DOHH2 (cell line): Measurements from ENCODE around the gene TEX264.

ENCODE experiments used
- H3F3A ChIP-seq: fragments of 200-600 bp; sonication (generic), shearing (Covaris generic); 2 replicates; pipeline ENCODE4 v1.6.0; 2016; ENCODE audit warnings: antibody characterized with exemption, mild to moderate bottlenecking; ENCODE audit not compliant: control insufficient read depth, insufficient read depth
- H3K27ac ChIP-seq: fragments of 200-600 bp; sonication (generic); 2 replicates; pipeline ENCODE4 v1.5.1; 2014; ENCODE audit warnings: low read depth, mild to moderate bottlenecking, low read length, moderate library complexity
- H3K27me3 ChIP-seq: fragments of 200-600 bp; sonication (generic); 2 replicates; pipeline ENCODE4 v1.6.1; 2014; ENCODE audit warnings: mild to moderate bottlenecking, low read length, mixed read lengths; ENCODE audit not compliant: control insufficient read depth
- H3K36me3 ChIP-seq: fragments of 200-600 bp; sonication (generic); 2 replicates; pipeline ENCODE4 v1.6.1; 2014; ENCODE audit warnings: mild to moderate bottlenecking, low read length, moderate library complexity, mixed read lengths; ENCODE audit not compliant: control insufficient read depth
- H3K4me1 ChIP-seq: fragments of 200-600 bp; sonication (generic); 2 replicates; pipeline ENCODE4 v1.6.1; 2014; ENCODE audit warnings: mild to moderate bottlenecking, low read length, mixed read lengths; ENCODE audit not compliant: control insufficient read depth
- H3K4me2 ChIP-seq: fragments of 200-600 bp; sonication (generic); 2 replicates; pipeline ENCODE4 v1.6.0; 2014; ENCODE audit warnings: mild to moderate bottlenecking, low read length, moderate library complexity
- H3K4me3 ChIP-seq: fragments of 200-600 bp; sonication (generic); 2 replicates; pipeline ENCODE4 v1.5.1; 2014; ENCODE audit warnings: mild to moderate bottlenecking, low read length, mixed read lengths
- H3K79me2 ChIP-seq: fragments of 200-600 bp; sonication (generic); 2 replicates; pipeline ENCODE4 v1.6.1; 2014; ENCODE audit warnings: mild to moderate bottlenecking, low read length, mixed read lengths; ENCODE audit not compliant: control insufficient read depth
- H3K9me2 ChIP-seq: fragments of 200-600 bp; sonication (generic); replicated peaks from 2 replicates; pipeline ENCODE4 v1.6.1; 2014; ENCODE audit warnings: mild to moderate bottlenecking, low read length, mixed read lengths; ENCODE audit not compliant: control insufficient read depth
- H3K9me3 ChIP-seq: fragments of 200-600 bp; sonication (generic); 2 replicates; pipeline ENCODE4 v1.6.1; 2014; ENCODE audit warnings: antibody characterized with exemption, low read length, mixed read lengths; ENCODE audit not compliant: control insufficient read depth, insufficient read depth
- H4K20me1 ChIP-seq: fragments of 200-600 bp; sonication (generic); 2 replicates; pipeline ENCODE4 v1.6.0; 2014; ENCODE audit warnings: low read depth, mild to moderate bottlenecking, antibody characterized with exemption, low read length, moderate library complexity; ENCODE audit not compliant: control insufficient read depth, insufficient read depth
- EZH2phosphoT487 ChIP-seq: fragments of 200-600 bp; sonication (generic); IDR thresholded peaks from 2 replicates; pipeline ENCODE4 v1.6.1; 2017; ENCODE audit warnings: borderline replicate concordance, mild to moderate bottlenecking, antibody characterized with exemption, low read length, moderate library complexity, mixed read lengths
- TF ChIP-seq, protein P1 (sequence below): fragments of 200-600 bp; sonication (generic); IDR thresholded peaks from one replicate; pipeline ENCODE4 v1.5.1; 2014; ENCODE audit warnings: antibody characterized with exemption, mild to moderate bottlenecking, low read depth, low read length; ENCODE audit not compliant: poor library complexity, severe bottlenecking

Gene TEX264

DNA sequence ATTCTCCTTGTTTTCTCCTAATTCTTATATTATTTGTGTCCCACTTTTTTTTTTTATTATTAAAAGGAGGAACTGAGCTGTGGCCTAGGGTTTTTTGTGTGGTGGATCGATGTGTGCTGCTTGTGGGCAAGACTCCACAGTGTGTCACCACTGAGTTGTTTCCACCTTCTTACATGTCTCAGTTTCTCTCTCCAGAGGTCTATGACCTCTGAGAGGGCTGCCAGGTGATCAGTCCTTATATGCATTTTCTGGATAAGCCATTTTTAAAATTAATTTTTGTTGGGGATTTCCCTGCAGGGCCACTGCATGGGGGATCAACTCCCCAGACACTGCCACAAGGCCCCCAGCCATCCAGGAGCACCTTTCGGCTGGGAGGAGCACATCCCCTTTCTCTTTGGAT is 80.2 kb downstream of the TEX264 start:
- no peaks in the 10 kb centered on the region for H3K9me2 ChIP-seq
- TF ChIP-seq EZH2phosphoT487: no peak
- TF ChIP-seq, protein P1, sequence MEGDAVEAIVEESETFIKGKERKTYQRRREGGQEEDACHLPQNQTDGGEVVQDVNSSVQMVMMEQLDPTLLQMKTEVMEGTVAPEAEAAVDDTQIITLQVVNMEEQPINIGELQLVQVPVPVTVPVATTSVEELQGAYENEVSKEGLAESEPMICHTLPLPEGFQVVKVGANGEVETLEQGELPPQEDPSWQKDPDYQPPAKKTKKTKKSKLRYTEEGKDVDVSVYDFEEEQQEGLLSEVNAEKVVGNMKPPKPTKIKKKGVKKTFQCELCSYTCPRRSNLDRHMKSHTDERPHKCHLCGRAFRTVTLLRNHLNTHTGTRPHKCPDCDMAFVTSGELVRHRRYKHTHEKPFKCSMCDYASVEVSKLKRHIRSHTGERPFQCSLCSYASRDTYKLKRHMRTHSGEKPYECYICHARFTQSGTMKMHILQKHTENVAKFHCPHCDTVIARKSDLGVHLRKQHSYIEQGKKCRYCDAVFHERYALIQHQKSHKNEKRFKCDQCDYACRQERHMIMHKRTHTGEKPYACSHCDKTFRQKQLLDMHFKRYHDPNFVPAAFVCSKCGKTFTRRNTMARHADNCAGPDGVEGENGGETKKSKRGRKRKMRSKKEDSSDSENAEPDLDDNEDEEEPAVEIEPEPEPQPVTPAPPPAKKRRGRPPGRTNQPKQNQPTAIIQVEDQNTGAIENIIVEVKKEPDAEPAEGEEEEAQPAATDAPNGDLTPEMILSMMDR: no peak
- no peaks in the 10 kb centered on the region for H3K79me2 ChIP-seq
- H3F3A ChIP-seq: no peaks in the 10 kb centered on the region
- no peaks in the 10 kb centered on the region for H4K20me1 ChIP-seq
- no peaks in the 10 kb centered on the region for H3K4me1 ChIP-seq
- no peaks in the 10 kb centered on the region; the same call in 1 of the 2 replicates for H3K9me3 ChIP-seq
- H3K4me3 ChIP-seq: no peak overlapping the region
- H3K4me2 ChIP-seq: no peak overlapping the region
- H3K27me3 ChIP-seq: peaks cover 5% of the 10 kb centered on the region; the same call in 1 of the 2 replicates
- H3K27ac ChIP-seq: no peak overlapping the region
- H3K36me3 ChIP-seq: no peaks in the 10 kb centered on the region
